HEK293T (cell line): ENCODE data around the gene EML6.

Source experiments
- FOXK2 ChIP-seq: fragments of 450-650 bp; IDR thresholded peaks from 2 replicates; pipeline ENCODE4 v1.6.1; 2016; ENCODE audit warnings: mild to moderate bottlenecking
- LEF1 ChIP-seq: fragments of 450-650 bp; IDR thresholded peaks from 2 replicates; pipeline ENCODE4 v1.6.1; 2017; ENCODE audit warnings: mild to moderate bottlenecking, borderline replicate concordance
- SP1 ChIP-seq: fragments of 450-650 bp; IDR thresholded peaks from 2 replicates; pipeline ENCODE4 v1.6.1; 2017

DNA sequence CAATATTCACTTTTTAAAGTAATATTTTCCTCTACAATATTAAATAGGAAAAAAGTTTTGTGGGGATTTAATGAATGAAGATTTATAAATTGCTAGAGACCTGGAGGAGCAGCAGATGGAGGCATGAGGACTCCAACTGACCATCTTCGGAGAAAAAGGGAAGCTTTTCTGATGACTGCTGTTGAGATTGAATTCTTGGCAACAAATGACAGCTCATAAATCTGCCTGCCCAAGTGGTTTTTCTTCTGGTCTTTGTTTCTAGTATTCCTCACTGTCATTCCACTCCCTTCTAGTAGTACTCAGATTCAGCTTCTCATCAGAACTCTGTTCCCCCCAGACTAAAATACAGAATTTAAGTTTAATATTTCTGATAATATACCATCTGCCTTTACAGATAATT lies 157.0 kb downstream of the EML6 start:
- TF ChIP-seq LEF1, result no peak
- no peak for TF ChIP-seq SP1
- no peak for TF ChIP-seq FOXK2
